ENCODE results near the gene MRPS26. TPM values are rescaled to one million over a fixed set of nuclear protein-coding genes. Genes with fewer than 3 reads are reported as not detected.

MRPS26 gene
- 15.8 and 24.3 TPM in 2 replicates for total RNA-seq

GRCh38 chr20:3045816-3046676 is at the start of gene MRPS26:
Gene MRPS26, plus strand, starts transcription at chr20:3046052. Its CDS starts 17 bp downstream, at chr20:3046069.

GRCh38 chr20:3043322-3043721 is 2.5 kb upstream of the MRPS26 start, which contains the start of gene GNRH2:
Gene GNRH2, plus strand, starts transcription at chr20:3043622. Its CDS starts 793 bp downstream, at chr20:3044415.

GRCh38 chr20:3071610-3072529 is 26.0 kb downstream of the MRPS26 start, which contains the start of gene OXT:
Gene OXT, plus strand, starts transcription at chr20:3071620. Its CDS starts 36 bp downstream, at chr20:3071656.

GRCh38 chr20:3084283-3084985 is 38.6 kb downstream of the MRPS26 start, which contains the start of gene AVP:
Gene AVP, minus strand, starts transcription at chr20:3084724. Its CDS starts 50 bp downstream, at chr20:3084674.

Other genes with a start within 250 kb of the MRPS26 start
- gene CPXM1, start 245.4 kb upstream of the MRPS26 start, total RNA-seq = 0.13 and 0.22 TPM in 2 replicates
- gene C20orf141, start 231.1 kb upstream of the MRPS26 start, total RNA-seq = 0.32 TPM in 1 of 2 replicates, not detected in the other
- gene TMEM239, start 229.7 kb upstream of the MRPS26 start, total RNA-seq = under 0.01 TPM in 1 of 2 replicates, not detected in the other
- 15.2 and 19.1 TPM in 2 replicates for gene PCED1A, start 205.4 kb upstream of the MRPS26 start, total RNA-seq
- 24.8 and 29.0 TPM in 2 replicates for gene VPS16, start 205.3 kb upstream of the MRPS26 start, total RNA-seq
- gene PTPRA, start 172.6 kb upstream of the MRPS26 start, total RNA-seq = 55.6 and 56.3 TPM in 2 replicates
- gene GNRH2, start 2.4 kb upstream of the MRPS26 start, total RNA-seq = 0.22 TPM in 1 of 2 replicates, not detected in the other
- not detected in 2 replicates for gene OXT, start 25.6 kb downstream of the MRPS26 start, total RNA-seq
- gene AVP, start 38.7 kb downstream of the MRPS26 start, total RNA-seq = not detected in 2 replicates
- gene FASTKD5, start 113.8 kb downstream of the MRPS26 start, total RNA-seq = 12.8 and 19.0 TPM in 2 replicates
- gene UBOX5, start 113.8 kb downstream of the MRPS26 start, total RNA-seq = 3.5 and 4.0 TPM in 2 replicates
- 1.7 and 2.9 TPM in 2 replicates for gene LZTS3, start 127.5 kb downstream of the MRPS26 start, total RNA-seq
- 28.1 and 28.5 TPM in 2 replicates for gene DDRGK1, start 158.6 kb downstream of the MRPS26 start, total RNA-seq
- gene ITPA, start 163.4 kb downstream of the MRPS26 start, total RNA-seq = 19.8 and 26.9 TPM in 2 replicates
- gene SLC4A11, start 193.1 kb downstream of the MRPS26 start, total RNA-seq = 0.54 and 1.2 TPM in 2 replicates

All from articular chondrocyte of knee joint (primary cell).